ENCODE measurements around the gene POTEB.
"Not testable (repeated sequence)": the region's sequence is repeated elsewhere in the genome, so short reads cannot be mapped to it uniquely, and the experiment has no call there.

POTEB gene

GRCh38 chr15:21877635-21878034 lies at the start of gene POTEB:
POTEB (minus strand) TSS chr15:21877735; CDS start chr15:21877246, 489 bp downstream.
- not testable (repeated sequence) for DNase-seq (ENCODE audit: low read depth, low spot score)

DNA sequence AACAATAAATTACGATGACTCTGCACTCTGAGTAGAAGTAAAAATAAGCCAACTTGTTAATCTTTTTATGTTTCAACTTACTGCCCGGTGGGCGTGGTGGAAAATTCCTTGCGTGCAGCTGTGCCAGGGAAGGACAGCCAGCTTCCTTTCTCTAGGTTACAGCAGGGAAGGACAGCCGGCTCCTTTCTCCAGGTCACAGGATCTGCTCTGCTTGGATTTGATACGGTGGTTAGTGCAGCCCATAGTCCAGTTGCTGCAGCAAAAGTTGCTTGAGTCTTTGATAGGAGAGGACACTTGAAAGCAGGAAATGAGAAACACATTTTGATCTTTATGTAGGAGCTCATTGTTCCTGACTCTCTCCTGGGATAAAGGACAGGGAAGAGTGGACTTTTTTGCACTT lies 13.4 kb upstream of the POTEB start:
- DNase-seq (ENCODE audit: low read depth, low spot score) = not testable (repeated sequence)

- DNase-seq (ENCODE audit: low read depth, low spot score) = not testable (repeated sequence)
Measured at GRCh38 chr15:21889542-21889941, 12.0 kb upstream of the POTEB start.

- DNase-seq (ENCODE audit: low read depth, low spot score) = not testable (repeated sequence)
Measured at GRCh38 chr15:21838831-21839230, 38.7 kb downstream of the POTEB start.

Data from brain pericyte (primary cell).